Esophagus muscularis mucosa (tissue), 3 donors: ENCODE measurements around the gene UBE4B.

ENCODE experiments used
- EP300 ChIP-seq: sonication (generic); formaldehyde crosslinking; IDR thresholded peaks from one replicate; pipeline ENCODE4 v1.6.1; 2017; ENCODE audit warnings: antibody characterized with exemption
- TF ChIP-seq, protein P1 (sequence below), 3 experiments: fragments of 200-600 bp in 2 of 3; fragments of 450-650 bp in 1 of 3; sonication (generic) in 2 of 3; IDR thresholded peaks; one replicate each; pipeline ENCODE4 v1.5.1; 2017 to 2019; ENCODE audit warnings: antibody characterized with exemption in 3 of 3, mild to moderate bottlenecking in 2 of 3, moderate library complexity in 1 of 3

GRCh38 chr1:10061276-10061675, 28.5 kb downstream of the UBE4B start:
- TF ChIP-seq, protein P1, sequence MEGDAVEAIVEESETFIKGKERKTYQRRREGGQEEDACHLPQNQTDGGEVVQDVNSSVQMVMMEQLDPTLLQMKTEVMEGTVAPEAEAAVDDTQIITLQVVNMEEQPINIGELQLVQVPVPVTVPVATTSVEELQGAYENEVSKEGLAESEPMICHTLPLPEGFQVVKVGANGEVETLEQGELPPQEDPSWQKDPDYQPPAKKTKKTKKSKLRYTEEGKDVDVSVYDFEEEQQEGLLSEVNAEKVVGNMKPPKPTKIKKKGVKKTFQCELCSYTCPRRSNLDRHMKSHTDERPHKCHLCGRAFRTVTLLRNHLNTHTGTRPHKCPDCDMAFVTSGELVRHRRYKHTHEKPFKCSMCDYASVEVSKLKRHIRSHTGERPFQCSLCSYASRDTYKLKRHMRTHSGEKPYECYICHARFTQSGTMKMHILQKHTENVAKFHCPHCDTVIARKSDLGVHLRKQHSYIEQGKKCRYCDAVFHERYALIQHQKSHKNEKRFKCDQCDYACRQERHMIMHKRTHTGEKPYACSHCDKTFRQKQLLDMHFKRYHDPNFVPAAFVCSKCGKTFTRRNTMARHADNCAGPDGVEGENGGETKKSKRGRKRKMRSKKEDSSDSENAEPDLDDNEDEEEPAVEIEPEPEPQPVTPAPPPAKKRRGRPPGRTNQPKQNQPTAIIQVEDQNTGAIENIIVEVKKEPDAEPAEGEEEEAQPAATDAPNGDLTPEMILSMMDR (IDR thresholded peaks at IDR 0.05): no peak
- TF ChIP-seq EP300: no peak
